Kidney capillary endothelial cell (primary cell): ENCODE data around the gene CARD8.
A peak's percentile ranks its signal among the peaks of the same experiment; 100 is the strongest.
"Not testable (repeated sequence)": the region's sequence is repeated elsewhere in the genome, so short reads cannot be mapped to it uniquely, and the experiment has no call there.

Experiments
- DNase-seq: peaks from one replicate; pipeline ENCODE4 v3.0.0-alpha.2; 2018; ENCODE audit warnings: low spot score

Gene CARD8

GRCh38 chr19:48255376-48256303 lies at the start of gene CARD8:
Gene CARD8 (minus strand): TSS chr19:48255912. CDS start chr19:48241020, 14,892 bp downstream.
- peak; percentile 93 for DNase-seq

GRCh38 chr19:48303866-48304265 lies 48.2 kb upstream of the CARD8 start:
- no peak for DNase-seq

- no peak for DNase-seq
Observed at GRCh38 chr19:48303367-48303766, 47.7 kb upstream of the CARD8 start.

- no peak for DNase-seq
Observed at GRCh38 chr19:48302600-48302959, 46.9 kb upstream of the CARD8 start.

- DNase-seq = no peak
Observed at GRCh38 chr19:48301886-48302599, 46.3 kb upstream of the CARD8 start.

- no peak for DNase-seq
Observed at GRCh38 chr19:48297975-48298374, 42.3 kb upstream of the CARD8 start.

GRCh38 chr19:48296963-48297734 lies 41.4 kb upstream of the CARD8 start:
- DNase-seq = no peak

- DNase-seq = no peak
Observed at GRCh38 chr19:48295458-48295857, 39.7 kb upstream of the CARD8 start.

GRCh38 chr19:48292798-48293197 lies 37.1 kb upstream of the CARD8 start:
- DNase-seq = no peak

GRCh38 chr19:48291489-48291815 lies 35.7 kb upstream of the CARD8 start:
- DNase-seq = not testable (repeated sequence)

GRCh38 chr19:48290771-48291488 lies 35.2 kb upstream of the CARD8 start:
- DNase-seq = peak; percentile 79

- DNase-seq = no peak
Observed at GRCh38 chr19:48290401-48290770, 34.7 kb upstream of the CARD8 start.

GRCh38 chr19:48287748-48288147 lies 32.0 kb upstream of the CARD8 start:
- no peak for DNase-seq

GRCh38 chr19:48284896-48285295 lies 29.2 kb upstream of the CARD8 start:
- no peak for DNase-seq

GRCh38 chr19:48283908-48284307 lies 28.2 kb upstream of the CARD8 start:
- DNase-seq = no peak

- no peak for DNase-seq
Observed at GRCh38 chr19:48279747-48280146, 24.0 kb upstream of the CARD8 start.

GRCh38 chr19:48274938-48275337 lies 19.2 kb upstream of the CARD8 start:
- no peak for DNase-seq

GRCh38 chr19:48274173-48274572 lies 18.5 kb upstream of the CARD8 start:
- no peak for DNase-seq

- DNase-seq = peak; percentile 50
Observed at GRCh38 chr19:48271531-48272151, 15.9 kb upstream of the CARD8 start.

- peak; percentile 55 for DNase-seq
Observed at GRCh38 chr19:48269617-48270026, 13.9 kb upstream of the CARD8 start.

GRCh38 chr19:48265326-48265725 lies 9.6 kb upstream of the CARD8 start:
- not testable (repeated sequence) for DNase-seq

- not testable (repeated sequence) for DNase-seq
Observed at GRCh38 chr19:48260359-48260714, 4.6 kb upstream of the CARD8 start.
